ENCODE data around the gene DAP. TPM values are rescaled to one million over a fixed set of nuclear protein-coding genes. Genes with fewer than 3 reads are reported as not detected.

Gene DAP
- total RNA-seq, 1 donor from 2014 or later, result 79.8 TPM

DNA sequence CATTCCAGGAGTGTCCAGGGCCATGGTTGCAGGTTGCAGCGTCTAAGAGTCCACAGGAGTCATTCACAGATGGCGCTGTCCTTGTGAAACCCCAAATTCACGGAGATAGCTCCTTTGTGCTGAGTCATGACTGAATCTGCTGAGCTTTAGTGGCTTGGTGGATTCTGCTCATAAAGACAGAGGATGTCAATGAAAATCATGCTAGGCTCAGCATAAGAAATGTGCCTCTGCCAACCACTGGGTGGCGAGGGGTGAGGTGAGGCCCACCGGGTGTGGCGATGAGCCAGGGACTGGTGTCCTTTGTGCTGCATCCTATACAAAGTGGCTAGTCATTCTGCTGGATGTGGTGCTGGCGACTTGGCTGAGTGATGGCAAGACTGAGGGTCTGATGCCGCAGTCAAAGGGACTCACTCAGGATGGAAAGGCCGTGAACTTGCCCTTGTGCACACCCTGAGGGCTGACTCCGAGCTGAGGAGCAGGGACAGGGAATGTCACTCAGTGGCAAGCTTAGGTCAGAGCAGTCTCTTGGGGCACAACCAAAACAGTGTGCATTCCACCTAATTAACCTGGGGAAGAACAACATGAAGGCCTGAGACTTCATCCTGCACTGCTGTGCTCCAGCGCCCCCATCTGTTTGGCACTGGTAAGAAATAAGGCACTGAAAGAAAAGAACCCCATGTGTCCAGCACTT is 71.5 kb downstream of the DAP start:
- Mint-ChIP-seq H3K27ac (no peak overlapping the region), H3K36me3 (peaks cover 33% of the 10 kb centered on the region), H3K9me3 (peaks cover 19% of the 10 kb centered on the region), H3K4me3 (no peak overlapping the region), H3K27me3 (ENCODE audit: low read depth) (no peaks in the 10 kb centered on the region), H3K4me1 (peaks cover 37% of the 10 kb centered on the region)
- peak; percentile 32 for TF ChIP-seq CTCF (IDR thresholded peaks at IDR 0.05; ENCODE audit: unreplicated experiment)
- DNase-seq (ENCODE audit: low spot score in 2 of 2, unreplicated experiment in 2 of 2), result no peak

DNA sequence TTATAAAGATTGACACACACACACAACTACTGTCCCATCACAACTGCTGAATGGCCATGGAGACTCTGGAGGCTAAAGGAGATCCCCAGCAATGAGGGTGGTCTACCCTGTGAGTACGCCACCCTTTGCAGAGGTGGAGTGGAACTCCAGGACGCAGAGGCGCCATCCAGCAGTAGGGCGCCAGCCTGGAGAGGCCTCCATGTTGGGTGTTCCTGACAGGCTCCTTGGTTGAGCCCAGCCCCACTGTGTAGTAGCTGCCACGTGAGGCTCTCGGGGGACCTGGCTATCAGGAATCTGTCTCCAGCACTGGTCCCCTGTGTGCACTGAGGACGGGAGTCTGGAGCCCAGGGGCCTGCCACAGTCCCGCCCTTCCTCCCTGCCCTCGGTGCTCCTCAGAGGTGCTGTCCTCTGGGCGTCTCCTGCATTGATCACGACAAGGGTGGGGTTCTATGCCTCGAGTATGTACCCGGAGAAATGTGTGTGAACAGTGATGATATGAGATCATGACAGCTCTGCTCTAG is 72.3 kb downstream of the DAP start:
- H3K27me3 Mint-ChIP-seq (ENCODE audit: low read depth), result no peaks in the 10 kb centered on the region
- TF ChIP-seq CTCF (IDR thresholded peaks at IDR 0.05; ENCODE audit: unreplicated experiment), result no peak
- no peak overlapping the region for H3K27ac Mint-ChIP-seq
- DNase-seq (ENCODE audit: low spot score in 2 of 2, unreplicated experiment in 2 of 2), result no peak
- peaks cover 19% of the 10 kb centered on the region for H3K9me3 Mint-ChIP-seq
- H3K4me3 Mint-ChIP-seq, result no peak overlapping the region
- H3K36me3 Mint-ChIP-seq, result peaks cover 33% of the 10 kb centered on the region
- peaks cover 31% of the 10 kb centered on the region for H3K4me1 Mint-ChIP-seq

DNA sequence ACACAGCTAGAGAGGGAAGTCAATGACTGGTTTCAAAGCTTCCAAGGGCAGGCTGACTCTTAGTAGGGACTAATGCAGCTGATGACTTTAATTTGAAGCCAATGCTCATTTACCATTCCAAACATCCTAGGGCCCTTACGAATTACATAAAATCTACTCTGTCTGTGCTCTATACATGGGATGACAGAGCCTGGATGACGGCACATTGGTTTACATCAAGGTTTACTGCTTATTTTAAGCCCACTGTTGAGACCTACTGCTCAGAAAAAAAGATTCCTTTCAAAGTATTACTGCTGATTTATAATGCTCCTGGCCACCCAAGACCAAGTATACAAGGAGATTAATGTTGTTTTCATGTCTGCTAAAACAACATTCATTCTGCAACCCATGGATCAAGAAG is 74.1 kb downstream of the DAP start:
- H3K9me3 Mint-ChIP-seq, result peaks cover 19% of the 10 kb centered on the region
- H3K4me3 Mint-ChIP-seq, result no peak overlapping the region
- DNase-seq (ENCODE audit: low spot score in 2 of 2, unreplicated experiment in 2 of 2), result no peak
- no peak for TF ChIP-seq CTCF (IDR thresholded peaks at IDR 0.05; ENCODE audit: unreplicated experiment)
- H3K36me3 Mint-ChIP-seq, result peaks cover 36% of the 10 kb centered on the region
- H3K4me1 Mint-ChIP-seq, result peaks cover 13% of the 10 kb centered on the region
- H3K27ac Mint-ChIP-seq, result no peak overlapping the region
- no peaks in the 10 kb centered on the region for H3K27me3 Mint-ChIP-seq (ENCODE audit: low read depth)

DNA sequence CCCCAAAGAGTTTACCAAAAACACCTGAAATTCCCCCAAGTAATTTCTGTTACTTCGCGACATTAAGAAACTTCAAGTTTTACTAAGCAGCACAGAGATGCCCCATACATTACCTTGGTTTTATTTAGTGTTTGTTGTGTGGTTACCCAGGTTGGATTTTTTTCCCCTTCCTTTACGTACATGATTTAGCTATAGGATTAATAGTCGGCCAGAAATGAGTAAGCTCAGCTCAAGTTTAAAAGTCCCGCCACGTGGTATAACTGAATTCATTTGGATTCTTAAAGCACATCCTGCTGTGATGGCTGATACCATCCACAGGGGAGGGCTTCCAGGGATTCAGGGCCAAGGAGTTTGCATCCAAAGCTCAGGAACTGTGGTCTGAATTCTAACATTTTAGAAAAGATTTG is 75.9 kb downstream of the DAP start:
- TF ChIP-seq CTCF (IDR thresholded peaks at IDR 0.05; ENCODE audit: unreplicated experiment), result no peak
- Mint-ChIP-seq H3K27ac (no peak overlapping the region), H3K9me3 (peaks cover 16% of the 10 kb centered on the region), H3K4me3 (no peak overlapping the region), H3K36me3 (peaks cover 41% of the 10 kb centered on the region), H3K4me1 (no peaks in the 10 kb centered on the region), H3K27me3 (ENCODE audit: low read depth) (no peaks in the 10 kb centered on the region)
- DNase-seq (ENCODE audit: low spot score in 2 of 2, unreplicated experiment in 2 of 2), result no peak

- Mint-ChIP-seq H3K9me3 (peaks cover 16% of the 10 kb centered on the region), H3K4me1 (no peaks in the 10 kb centered on the region), H3K4me3 (no peak overlapping the region), H3K36me3 (peaks cover 42% of the 10 kb centered on the region), H3K27ac (no peak overlapping the region), H3K27me3 (ENCODE audit: low read depth) (no peaks in the 10 kb centered on the region)
- DNase-seq (ENCODE audit: low spot score in 2 of 2, unreplicated experiment in 2 of 2), result no peak
- TF ChIP-seq CTCF (IDR thresholded peaks at IDR 0.05; ENCODE audit: unreplicated experiment), result no peak
Observed at GRCh38 chr5:10684303-10685086, 76.5 kb downstream of the DAP start.
